ENCODE measurements around the gene ENPEP. TPM values are rescaled to one million over a fixed set of nuclear protein-coding genes. Genes with fewer than 3 reads are reported as not detected.
A peak's percentile ranks its signal among the peaks of the same experiment; 100 is the strongest.

ENPEP gene
- total RNA-seq, 8 experiments from 2014 or later, result 0.24 to 3.7 (median 2.3) TPM

GRCh38 chr4:110487873-110488272, 11.9 kb downstream of the ENPEP start:
- H3K4me1 ChIP-seq (replicated peaks in 1 of 2), result peaks cover 2 to 11% of the 10 kb centered on the region in 2 donors
- peak in 6 of 8 experiments; percentile 20 to 95 (median 93) for ATAC-seq (replicated peaks in 6 of 8)
- in situ Hi-C loops (cut with MboI; ENCODE audit: low pct_unique_long_range_greater_than_20kb in 2 of 9, low sequenced_read_pairs in 9 of 9, unreplicated experiment in 9 of 9), result no loop called here
- H3K27ac ChIP-seq, result no peak overlapping the region
- H3K4me3 ChIP-seq, result no peak overlapping the region

- in situ Hi-C loops (cut with MboI; ENCODE audit: low pct_unique_long_range_greater_than_20kb in 2 of 9, low sequenced_read_pairs in 9 of 9, unreplicated experiment in 9 of 9), result no loop called here
- 0 to 100% (median 80%) methylated on average over 1 to 6 of the region's 6 CpGs; no CpG with 5 or more reads in 1 of the 10 experiments for WGBS, 10 experiments
- H3K27ac ChIP-seq, result no peak overlapping the region
- peak in 1 of 8 experiments; percentile 38 for ATAC-seq (replicated peaks in 6 of 8)
- H3K4me1 ChIP-seq (replicated peaks in 1 of 2), result peaks cover 2 to 11% of the 10 kb centered on the region in 2 donors
- H3K4me3 ChIP-seq, result no peak overlapping the region
Measured at GRCh38 chr4:110489901-110490508, 14.1 kb downstream of the ENPEP start.

GRCh38 chr4:110492522-110492921, 16.6 kb downstream of the ENPEP start:
- in situ Hi-C loops (cut with MboI; ENCODE audit: low pct_unique_long_range_greater_than_20kb in 2 of 9, low sequenced_read_pairs in 9 of 9, unreplicated experiment in 9 of 9), result no loop called here
- Histone ChIP-seq H3K4me1 (replicated peaks in 1 of 2) (peaks cover 2 to 11% of the 10 kb centered on the region in 2 donors), H3K27ac (no peak overlapping the region), H3K4me3 (no peak overlapping the region)
- WGBS, 10 experiments, result 82 to 100% (median 100%) methylated on average over 1 to 5 of the region's 5 CpGs; no CpG with 5 or more reads in 1 of the 10 experiments
- ATAC-seq (replicated peaks in 6 of 8), result no peak

GRCh38 chr4:110493520-110493919, 17.6 kb downstream of the ENPEP start:
- no peak overlapping the region for H3K27ac ChIP-seq
- no peak overlapping the region for H3K4me3 ChIP-seq
- 14 to 71% (median 60%) methylated on average over 1 of the region's 1 CpG; no CpG with 5 or more reads in 3 of the 10 experiments for WGBS, 10 experiments
- peaks cover 0 to 8% of the 10 kb centered on the region in 2 donors for H3K4me1 ChIP-seq (replicated peaks in 1 of 2)
- in situ Hi-C loops (cut with MboI; ENCODE audit: low pct_unique_long_range_greater_than_20kb in 2 of 9, low sequenced_read_pairs in 9 of 9, unreplicated experiment in 9 of 9), result no loop called here
- ATAC-seq (replicated peaks in 6 of 8), result peak in 2 of 8 experiments; percentile 72 to 91

- in situ Hi-C loops (cut with MboI; ENCODE audit: low pct_unique_long_range_greater_than_20kb in 2 of 9, low sequenced_read_pairs in 9 of 9, unreplicated experiment in 9 of 9), result no loop called here
- no peaks in the 10 kb centered on the region for H3K4me1 ChIP-seq (replicated peaks in 1 of 2)
- H3K4me3 ChIP-seq, result no peak overlapping the region
- no peak overlapping the region for H3K27ac ChIP-seq
- 83 to 100% (median 98%) methylated on average over 1 to 5 of the region's 5 CpGs; no CpG with 5 or more reads in 3 of the 10 experiments for WGBS, 10 experiments
- no peak for ATAC-seq (replicated peaks in 6 of 8)
Measured at GRCh38 chr4:110498420-110498819, 22.5 kb downstream of the ENPEP start.

GRCh38 chr4:110499126-110499525, 23.2 kb downstream of the ENPEP start:
- no peak for ATAC-seq (replicated peaks in 6 of 8)
- in situ Hi-C loops (cut with MboI; ENCODE audit: low pct_unique_long_range_greater_than_20kb in 2 of 9, low sequenced_read_pairs in 9 of 9, unreplicated experiment in 9 of 9), result no loop called here
- no peak overlapping the region for H3K4me3 ChIP-seq
- no peak overlapping the region for H3K27ac ChIP-seq
- no peaks in the 10 kb centered on the region for H3K4me1 ChIP-seq (replicated peaks in 1 of 2)
- WGBS, 10 experiments, result 33 to 100% (median 63%) methylated on average over 1 to 4 of the region's 4 CpGs

- ATAC-seq (replicated peaks in 6 of 8), result no peak
- no peak overlapping the region for H3K4me3 ChIP-seq
- H3K27ac ChIP-seq, result no peak overlapping the region
- in situ Hi-C loops (cut with MboI; ENCODE audit: low pct_unique_long_range_greater_than_20kb in 2 of 9, low sequenced_read_pairs in 9 of 9, unreplicated experiment in 9 of 9), result loop anchor here in 6 of 9 experiments (10.0 to 25.0 kb wide), 4 partner anchors 157 to 497 kb away; no protein-coding TSS in a partner anchor
- H3K4me1 ChIP-seq (replicated peaks in 1 of 2), result no peaks in the 10 kb centered on the region
Measured at GRCh38 chr4:110501826-110502225, 25.9 kb downstream of the ENPEP start.

GRCh38 chr4:110503270-110504083, 27.5 kb downstream of the ENPEP start:
- in situ Hi-C loops (cut with MboI; ENCODE audit: low pct_unique_long_range_greater_than_20kb in 2 of 9, low sequenced_read_pairs in 9 of 9, unreplicated experiment in 9 of 9), result loop anchor here in 6 of 9 experiments (10.0 to 25.0 kb wide), 4 partner anchors 159 to 499 kb away; no protein-coding TSS in a partner anchor
- ATAC-seq (replicated peaks in 6 of 8), result peak in 4 of 8 experiments; percentile 16 to 78 (median 50)
- Histone ChIP-seq H3K27ac (no peak overlapping the region), H3K4me1 (replicated peaks in 1 of 2) (no peaks in the 10 kb centered on the region), H3K4me3 (no peak overlapping the region)
- WGBS, 10 experiments, result 13 to 81% (median 71%) methylated on average over 2 to 5 of the region's 5 CpGs; no CpG with 5 or more reads in 1 of the 10 experiments

- no peak for ATAC-seq (replicated peaks in 6 of 8)
- WGBS, 10 experiments, result 20 to 79% methylated on average over 1 to 2 of the region's 2 CpGs; no CpG with 5 or more reads in 8 of the 10 experiments
- H3K4me3 ChIP-seq, result no peak overlapping the region
- H3K27ac ChIP-seq, result no peak overlapping the region
- in situ Hi-C loops (cut with MboI; ENCODE audit: low pct_unique_long_range_greater_than_20kb in 2 of 9, low sequenced_read_pairs in 9 of 9, unreplicated experiment in 9 of 9), result loop anchor here in 6 of 9 experiments (10.0 to 25.0 kb wide), 4 partner anchors 159 to 499 kb away; no protein-coding TSS in a partner anchor
- H3K4me1 ChIP-seq (replicated peaks in 1 of 2), result no peaks in the 10 kb centered on the region
Measured at GRCh38 chr4:110504084-110504435, 28.1 kb downstream of the ENPEP start.

GRCh38 chr4:110505440-110505839, 29.5 kb downstream of the ENPEP start:
- Histone ChIP-seq H3K4me3 (no peak overlapping the region), H3K4me1 (replicated peaks in 1 of 2) (no peaks in the 10 kb centered on the region), H3K27ac (no peak overlapping the region)
- WGBS, 10 experiments, result 67 to 100% (median 100%) methylated on average over 1 to 2 of the region's 2 CpGs
- ATAC-seq (replicated peaks in 6 of 8), result no peak
- in situ Hi-C loops (cut with MboI; ENCODE audit: low pct_unique_long_range_greater_than_20kb in 2 of 9, low sequenced_read_pairs in 9 of 9, unreplicated experiment in 9 of 9), result loop anchor here in 6 of 9 experiments (10.0 to 25.0 kb wide), 4 partner anchors 161 to 501 kb away; no protein-coding TSS in a partner anchor

GRCh38 chr4:110508827-110509710, 33.1 kb downstream of the ENPEP start:
- Histone ChIP-seq H3K4me1 (replicated peaks in 1 of 2) (no peaks in the 10 kb centered on the region), H3K27ac (no peak overlapping the region), H3K4me3 (no peak overlapping the region)
- ATAC-seq (replicated peaks in 6 of 8), result peak in 3 of 8 experiments; percentile 31 to 67 (median 59)
- in situ Hi-C loops (cut with MboI; ENCODE audit: low pct_unique_long_range_greater_than_20kb in 2 of 9, low sequenced_read_pairs in 9 of 9, unreplicated experiment in 9 of 9), result loop anchor here in 6 of 9 experiments (10.0 to 25.0 kb wide), 4 partner anchors 164 to 504 kb away; no protein-coding TSS in a partner anchor
- WGBS, 10 experiments, result 26 to 100% (median 78%) methylated on average over 2 to 4 of the region's 4 CpGs

GRCh38 chr4:110510277-110510676, 34.3 kb downstream of the ENPEP start:
- in situ Hi-C loops (cut with MboI; ENCODE audit: low pct_unique_long_range_greater_than_20kb in 2 of 9, low sequenced_read_pairs in 9 of 9, unreplicated experiment in 9 of 9), result loop anchor here in 8 of 9 experiments (10.0 to 25.0 kb wide), 3 partner anchors 173 to 505 kb away; no protein-coding TSS in a partner anchor
- ATAC-seq (replicated peaks in 6 of 8), result peak in 3 of 8 experiments; percentile 34 to 81 (median 35)
- no peak overlapping the region for H3K27ac ChIP-seq
- H3K4me1 ChIP-seq (replicated peaks in 1 of 2), result no peaks in the 10 kb centered on the region
- 8 to 100% (median 62%) methylated on average over 1 to 2 of the region's 2 CpGs; no CpG with 5 or more reads in 3 of the 10 experiments for WGBS, 10 experiments
- no peak overlapping the region for H3K4me3 ChIP-seq

All from motor neuron (in vitro differentiated cells).